ENCODE data around the gene RNF43.

- TF ChIP-seq CTCF (IDR thresholded peaks at IDR 0.05) (no peak), POLR2A (IDR thresholded peaks at IDR 0.05) (no peak)
Measured at GRCh38 chr17:58398574-58399266, 18.6 kb downstream of the RNF43 start.
